GM12801 (cell line): ENCODE results near the gene WDHD1.

Experiments used
- CTCF ChIP-seq: IDR thresholded peaks from one replicate; pipeline ENCODE4 v1.5.1; 2011; ENCODE audit warnings: control low read depth; ENCODE audit not compliant: insufficient read length; ENCODE audit errors: extremely low read depth

The WDHD1 gene

DNA sequence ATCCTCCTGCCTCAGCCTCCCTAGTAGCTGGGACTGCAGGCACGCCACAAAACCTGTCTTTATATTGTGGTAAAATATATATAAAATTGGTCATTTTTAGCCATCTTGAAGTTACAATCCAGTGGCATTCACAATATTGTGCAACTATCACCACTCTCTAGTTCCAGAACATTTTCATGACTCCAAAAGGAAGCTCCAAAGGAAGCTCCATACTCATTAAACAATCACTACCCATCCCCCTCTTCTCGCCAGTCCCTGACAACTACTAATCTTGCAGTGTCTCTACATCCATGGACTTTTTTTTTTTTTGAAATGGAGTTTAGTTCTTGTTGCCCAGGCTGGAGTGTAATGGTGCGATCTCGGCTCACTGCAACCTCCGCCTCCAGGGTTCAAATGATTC, 127.3 kb downstream of the WDHD1 start:
- TF ChIP-seq CTCF = no peak

- TF ChIP-seq CTCF = no peak
Measured at GRCh38 chr14:54895683-54896082, 131.2 kb downstream of the WDHD1 start.

- TF ChIP-seq CTCF = no peak
Measured at GRCh38 chr14:54894995-54895394, 131.9 kb downstream of the WDHD1 start.

GRCh38 chr14:54893151-54893760, 133.6 kb downstream of the WDHD1 start:
- TF ChIP-seq CTCF = no peak

DNA sequence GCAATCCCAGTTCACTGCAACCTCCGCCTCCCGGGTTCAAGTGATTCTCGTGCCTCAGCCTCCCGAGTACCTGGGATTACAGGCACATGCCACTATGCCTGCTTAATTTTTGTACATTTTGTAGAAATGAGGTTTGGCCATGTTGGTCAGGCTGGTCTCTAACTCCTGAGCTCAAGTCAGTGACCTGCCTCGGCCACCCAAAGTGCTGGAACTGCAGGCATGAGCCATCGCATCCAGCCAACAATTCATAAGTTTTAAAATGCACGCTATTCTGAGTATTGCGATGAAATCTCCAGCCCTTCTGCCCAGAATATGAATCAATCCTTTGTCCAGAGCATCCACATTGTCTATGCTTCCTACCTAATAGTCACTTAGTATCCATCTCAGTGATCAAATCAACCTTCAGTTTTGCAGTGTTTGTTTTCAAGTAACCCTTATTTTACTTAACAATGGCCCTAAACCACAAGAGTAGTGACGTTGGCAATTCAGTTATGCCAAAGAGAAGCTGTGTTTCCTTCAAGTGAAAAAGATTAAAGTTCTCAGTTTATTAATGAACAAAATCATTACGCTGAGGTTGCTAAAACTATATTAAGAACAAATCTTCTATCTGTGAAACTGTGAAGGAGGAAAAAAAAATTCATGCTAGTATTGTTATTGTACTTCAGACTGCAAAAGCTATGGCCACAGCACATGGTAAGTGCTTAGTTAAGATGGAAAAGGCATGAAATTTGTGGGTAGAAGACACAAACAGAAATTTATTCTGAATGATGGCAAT, 135.2 kb downstream of the WDHD1 start:
- no peak for TF ChIP-seq CTCF

DNA sequence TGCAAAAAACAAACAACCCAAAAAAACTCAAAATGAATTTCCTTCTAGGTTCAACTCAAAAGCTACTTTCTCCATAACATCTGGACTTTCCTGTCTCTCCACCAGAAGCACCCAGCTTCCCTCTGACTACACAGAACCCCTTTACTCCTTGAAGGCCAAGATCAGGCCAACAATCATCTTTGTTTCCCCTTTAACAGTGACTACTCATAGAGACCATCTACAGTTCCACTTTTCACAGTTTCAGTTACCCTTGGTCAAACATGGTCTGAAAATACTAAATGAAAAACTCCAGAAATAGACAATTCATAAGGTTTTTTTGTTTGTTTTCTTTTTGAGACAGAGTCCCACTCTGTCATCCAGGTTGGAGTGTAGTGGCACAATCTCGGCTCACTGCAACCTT, 136.1 kb downstream of the WDHD1 start:
- TF ChIP-seq CTCF = no peak

DNA sequence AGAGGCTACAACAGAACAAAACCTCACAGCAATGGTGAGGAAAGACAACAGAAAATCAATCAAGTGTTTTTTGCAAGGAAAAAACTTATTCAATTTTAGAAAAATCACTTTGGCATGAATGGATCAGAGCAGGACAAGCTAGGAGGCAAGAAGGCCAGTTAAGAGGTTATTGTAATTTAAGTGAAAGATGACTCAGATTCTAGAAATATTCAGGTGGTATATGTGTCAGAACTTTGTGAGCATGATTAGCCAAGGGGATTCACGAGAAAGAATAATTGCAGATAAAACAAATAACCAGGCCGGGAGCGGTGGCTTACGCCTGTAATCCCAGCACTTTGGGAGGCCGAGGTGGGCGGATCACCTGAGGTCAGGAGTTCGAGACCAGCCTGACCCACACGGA, 137.0 kb downstream of the WDHD1 start:
- no peak for TF ChIP-seq CTCF
